ENCODE data around the gene YARS2.
"Not testable (repeated sequence)": the region's sequence is repeated elsewhere in the genome, so short reads cannot be mapped to it uniquely, and the experiment has no call there.

The YARS2 gene

DNA sequence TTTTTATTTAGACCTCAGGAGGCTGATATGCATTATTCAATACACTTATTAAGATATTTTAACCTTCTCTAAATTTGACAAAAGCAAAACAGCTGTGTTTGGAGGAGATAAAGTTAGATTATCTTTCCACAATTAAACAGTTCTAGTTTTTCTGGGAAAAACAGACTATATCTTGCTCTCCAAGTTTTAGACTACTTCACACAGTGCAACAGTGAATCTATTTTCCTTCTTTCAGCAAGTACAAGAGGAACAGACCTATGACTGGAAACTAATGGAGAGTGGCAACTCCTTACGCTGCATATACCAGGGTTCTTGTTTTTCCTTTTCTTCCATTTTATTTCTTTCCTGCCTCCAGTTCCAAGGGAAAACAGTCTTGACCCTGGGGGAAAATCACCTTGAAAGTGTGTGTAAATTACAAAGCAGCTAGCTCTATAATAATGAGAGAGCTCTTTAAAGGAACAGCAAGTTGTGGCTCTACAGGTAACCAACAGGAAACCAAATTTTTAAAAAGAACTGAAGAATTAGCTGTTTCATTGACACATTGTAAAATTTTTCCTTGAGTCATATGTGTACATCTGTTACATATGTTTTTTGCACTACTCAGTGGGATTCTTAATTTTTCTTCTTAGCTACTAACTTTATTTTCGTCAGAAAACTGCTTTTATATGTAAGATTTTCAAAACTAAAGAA lies 49.2 kb downstream of the YARS2 start:
- TF ChIP-seq, protein P1, sequence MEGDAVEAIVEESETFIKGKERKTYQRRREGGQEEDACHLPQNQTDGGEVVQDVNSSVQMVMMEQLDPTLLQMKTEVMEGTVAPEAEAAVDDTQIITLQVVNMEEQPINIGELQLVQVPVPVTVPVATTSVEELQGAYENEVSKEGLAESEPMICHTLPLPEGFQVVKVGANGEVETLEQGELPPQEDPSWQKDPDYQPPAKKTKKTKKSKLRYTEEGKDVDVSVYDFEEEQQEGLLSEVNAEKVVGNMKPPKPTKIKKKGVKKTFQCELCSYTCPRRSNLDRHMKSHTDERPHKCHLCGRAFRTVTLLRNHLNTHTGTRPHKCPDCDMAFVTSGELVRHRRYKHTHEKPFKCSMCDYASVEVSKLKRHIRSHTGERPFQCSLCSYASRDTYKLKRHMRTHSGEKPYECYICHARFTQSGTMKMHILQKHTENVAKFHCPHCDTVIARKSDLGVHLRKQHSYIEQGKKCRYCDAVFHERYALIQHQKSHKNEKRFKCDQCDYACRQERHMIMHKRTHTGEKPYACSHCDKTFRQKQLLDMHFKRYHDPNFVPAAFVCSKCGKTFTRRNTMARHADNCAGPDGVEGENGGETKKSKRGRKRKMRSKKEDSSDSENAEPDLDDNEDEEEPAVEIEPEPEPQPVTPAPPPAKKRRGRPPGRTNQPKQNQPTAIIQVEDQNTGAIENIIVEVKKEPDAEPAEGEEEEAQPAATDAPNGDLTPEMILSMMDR (IDR thresholded peaks at IDR 0.05; ENCODE audit: insufficient read depth, missing control alignments): no peak
- no peak for FAIRE-seq

DNA sequence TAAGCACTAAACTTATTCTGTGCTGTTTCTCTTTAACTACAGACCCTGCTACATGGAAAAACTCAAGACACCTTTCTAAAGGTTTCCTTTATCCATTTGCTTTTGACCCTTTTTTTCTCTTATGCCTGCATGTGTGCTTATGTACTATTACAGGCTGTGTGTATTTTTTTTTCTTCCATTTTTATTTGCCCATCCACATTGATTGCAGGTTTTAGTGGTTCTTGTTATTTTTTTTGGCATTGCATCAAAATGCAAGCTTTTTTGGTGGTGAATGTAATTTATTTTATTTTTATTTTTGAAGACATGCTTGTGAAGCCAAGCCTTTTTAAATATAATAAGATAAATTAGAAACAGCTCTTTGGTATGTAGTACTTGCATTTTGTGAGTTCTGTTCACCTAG lies 49.9 kb downstream of the YARS2 start:
- FAIRE-seq: no peak
- TF ChIP-seq, protein P1 (IDR thresholded peaks at IDR 0.05; ENCODE audit: insufficient read depth, missing control alignments): no peak
- no peak for DNase-seq (ENCODE audit: insufficient read length, low spot score)

More for the DNA sequence above, 49.2 kb downstream of the YARS2 start:
- no peak for DNase-seq (ENCODE audit: insufficient read length, low spot score)

DNA sequence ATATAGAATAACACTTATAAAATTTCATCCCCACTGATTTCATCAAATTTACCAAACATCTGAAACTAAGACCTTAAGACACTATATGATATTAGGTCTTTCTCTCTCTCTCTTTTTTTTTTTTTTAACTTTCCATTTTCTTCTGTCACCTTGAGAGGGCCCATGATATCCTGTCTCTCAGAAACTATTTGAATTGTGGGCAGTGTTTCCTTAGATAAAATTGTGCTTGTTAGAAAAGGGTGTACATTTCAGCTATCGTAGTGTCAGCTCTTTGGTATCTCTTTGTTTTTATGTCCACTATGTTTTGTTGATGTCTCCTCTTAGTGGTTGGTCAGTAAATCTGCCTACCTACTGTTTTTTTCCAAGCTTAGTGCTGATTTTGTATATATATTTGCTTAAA lies 52.8 kb downstream of the YARS2 start:
- FAIRE-seq (no peak), DNase-seq (ENCODE audit: insufficient read length, low spot score) (no peak)
- TF ChIP-seq, protein P1 (IDR thresholded peaks at IDR 0.05; ENCODE audit: insufficient read depth, missing control alignments): no peak

DNA sequence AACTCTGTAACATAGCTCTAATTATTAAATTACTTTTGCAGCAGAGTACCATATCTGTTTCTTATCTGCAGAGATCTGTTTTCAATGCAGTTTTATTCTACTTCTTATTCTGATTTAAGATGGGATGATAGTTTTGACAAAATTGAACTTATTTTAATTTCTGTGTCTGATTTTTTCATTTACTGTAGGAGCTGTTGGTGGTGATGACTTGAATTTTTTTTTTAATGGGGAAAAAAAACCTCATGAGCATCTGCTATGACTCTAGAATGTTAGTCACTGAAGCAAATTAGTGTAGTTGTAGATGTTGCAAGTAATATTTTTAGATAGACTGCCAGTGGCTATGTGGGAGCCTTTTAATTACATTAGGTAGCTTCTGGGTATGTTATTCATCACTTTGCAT lies 53.2 kb downstream of the YARS2 start:
- DNase-seq (ENCODE audit: insufficient read length, low spot score) (no peak), FAIRE-seq (no peak)
- TF ChIP-seq, protein P1 (IDR thresholded peaks at IDR 0.05; ENCODE audit: insufficient read depth, missing control alignments): no peak

DNA sequence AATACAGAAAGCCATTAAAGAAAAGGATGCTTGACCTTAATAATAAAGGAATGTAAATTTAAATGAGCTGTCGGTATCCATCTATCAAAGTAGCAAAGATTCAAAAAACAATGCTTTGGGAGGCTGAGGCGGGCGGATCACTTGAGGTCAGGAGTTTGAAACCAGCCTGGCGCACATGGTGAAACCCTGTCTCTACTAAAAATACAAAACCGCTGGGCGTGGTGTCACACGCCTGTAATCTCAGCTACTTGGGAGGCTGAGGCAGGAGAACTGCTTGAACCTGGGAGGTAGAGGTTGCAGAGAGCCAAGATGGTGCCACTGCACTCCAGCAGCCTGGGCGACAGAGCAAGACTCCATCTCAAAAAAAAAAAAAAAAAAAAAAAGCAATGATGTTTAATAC lies 56.3 kb downstream of the YARS2 start:
- DNase-seq (ENCODE audit: insufficient read length, low spot score); FAIRE-seq: not testable (repeated sequence)

DNA sequence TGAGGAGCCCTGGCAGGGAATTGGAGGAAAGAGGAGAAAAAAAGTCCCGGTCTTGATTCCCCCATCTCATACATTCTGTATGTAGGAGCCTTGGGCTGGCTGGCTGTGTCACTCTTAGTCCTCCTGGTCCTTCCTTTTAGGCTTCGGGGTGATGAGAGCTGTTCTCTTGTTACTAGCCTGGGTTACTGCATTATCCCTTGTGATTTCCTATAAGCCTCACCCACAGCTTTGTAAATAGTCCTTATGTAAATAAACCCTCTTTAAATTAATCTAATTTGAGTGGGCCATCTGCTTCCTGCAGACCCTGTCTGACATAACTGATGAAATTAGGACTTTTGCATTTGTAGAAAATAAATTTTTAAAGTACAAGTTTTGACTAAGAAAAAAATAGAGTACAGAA lies 57.4 kb downstream of the YARS2 start:
- FAIRE-seq: peak; percentile 86
- peak; percentile 33 for DNase-seq (ENCODE audit: insufficient read length, low spot score)
- TF ChIP-seq, protein P1 (IDR thresholded peaks at IDR 0.05; ENCODE audit: insufficient read depth, missing control alignments): no peak

DNA sequence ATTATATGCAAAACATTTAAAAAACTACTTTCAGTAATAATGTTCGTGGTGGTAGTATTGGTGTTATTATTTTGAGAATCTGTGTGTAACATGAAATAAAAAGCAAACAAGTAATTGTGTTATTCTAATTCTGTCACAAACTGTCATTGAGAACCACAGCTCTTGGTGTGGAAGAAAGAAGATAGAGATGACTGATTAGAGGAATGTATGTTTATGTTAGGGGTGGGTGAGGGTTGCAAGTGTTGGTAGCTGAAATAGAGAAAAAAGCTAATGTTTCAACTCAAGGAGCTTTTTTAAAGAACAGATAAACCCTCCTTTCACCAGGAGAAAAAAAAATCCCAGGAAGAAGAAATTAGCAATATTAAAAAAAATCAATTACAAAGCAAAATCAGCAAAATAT lies 58.3 kb downstream of the YARS2 start:
- DNase-seq (ENCODE audit: insufficient read length, low spot score) (no peak), FAIRE-seq (peak; percentile 67)
- TF ChIP-seq, protein P1 (IDR thresholded peaks at IDR 0.05; ENCODE audit: insufficient read depth, missing control alignments): no peak
